ENCODE data around the gene SOX18. TPM values are rescaled to one million over a fixed set of nuclear protein-coding genes. Genes with fewer than 3 reads are reported as not detected.

SOX18 gene
- total and polyA plus RNA-seq, 10 donors, result 7.3 to 63.1 (median 23.9) TPM

DNA sequence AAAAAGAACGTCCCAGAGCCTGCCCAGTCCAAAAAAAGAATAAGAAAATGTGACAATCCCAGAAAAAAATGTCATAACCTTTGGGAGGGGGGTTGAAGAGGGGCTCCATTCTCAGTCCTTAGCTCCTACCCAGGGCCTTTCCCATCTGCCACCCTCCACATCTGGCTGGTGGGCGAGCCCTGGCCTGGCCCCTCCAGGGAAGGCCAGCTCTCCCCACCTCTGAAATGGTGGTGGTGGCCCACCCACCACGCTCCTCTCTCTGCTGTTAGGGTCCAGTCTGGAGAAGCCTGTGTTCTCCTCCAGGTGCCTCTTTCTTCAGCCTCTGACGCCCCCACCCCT is 29.5 kb upstream of the SOX18 start:
- Histone ChIP-seq H3K4me1 (peaks cover 26 to 94% (median 82%) of the 10 kb centered on the region in 6 donors), H3K9me3 (no peaks in the 10 kb centered on the region), H3K4me3 (peak overlapping the region; percentile 62 to 96 (median 81)), H3K36me3 (peaks cover 0 to 37% (median 25%) of the 10 kb centered on the region in 6 donors), H3K27ac (peak overlapping the region; percentile 84 to 97 (median 89)), H3K27me3 (replicated peaks in 1 of 7) (peaks cover 0 to 12% (median 3%) of the 10 kb centered on the region in 7 donors)
- DNase-seq, result no peak
- TF ChIP-seq, protein P1, sequence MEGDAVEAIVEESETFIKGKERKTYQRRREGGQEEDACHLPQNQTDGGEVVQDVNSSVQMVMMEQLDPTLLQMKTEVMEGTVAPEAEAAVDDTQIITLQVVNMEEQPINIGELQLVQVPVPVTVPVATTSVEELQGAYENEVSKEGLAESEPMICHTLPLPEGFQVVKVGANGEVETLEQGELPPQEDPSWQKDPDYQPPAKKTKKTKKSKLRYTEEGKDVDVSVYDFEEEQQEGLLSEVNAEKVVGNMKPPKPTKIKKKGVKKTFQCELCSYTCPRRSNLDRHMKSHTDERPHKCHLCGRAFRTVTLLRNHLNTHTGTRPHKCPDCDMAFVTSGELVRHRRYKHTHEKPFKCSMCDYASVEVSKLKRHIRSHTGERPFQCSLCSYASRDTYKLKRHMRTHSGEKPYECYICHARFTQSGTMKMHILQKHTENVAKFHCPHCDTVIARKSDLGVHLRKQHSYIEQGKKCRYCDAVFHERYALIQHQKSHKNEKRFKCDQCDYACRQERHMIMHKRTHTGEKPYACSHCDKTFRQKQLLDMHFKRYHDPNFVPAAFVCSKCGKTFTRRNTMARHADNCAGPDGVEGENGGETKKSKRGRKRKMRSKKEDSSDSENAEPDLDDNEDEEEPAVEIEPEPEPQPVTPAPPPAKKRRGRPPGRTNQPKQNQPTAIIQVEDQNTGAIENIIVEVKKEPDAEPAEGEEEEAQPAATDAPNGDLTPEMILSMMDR (IDR thresholded peaks at IDR 0.05 in 8 of 11, conservative IDR thresholded peaks at IDR 0.05 in 3 of 11), result no peak
- TF ChIP-seq POLR2AphosphoS5 (IDR thresholded peaks at IDR 0.05), result no peak
- TF ChIP-seq POLR2A (IDR thresholded peaks at IDR 0.05), result no peak
- intact Hi-C loops (cut with DNase I; ENCODE audit: low total_unique reads), result no loop called here
- WGBS, 5 donors, result 1 to 5% (median 4%) methylated on average over 4 of the region's 4 CpGs

DNA sequence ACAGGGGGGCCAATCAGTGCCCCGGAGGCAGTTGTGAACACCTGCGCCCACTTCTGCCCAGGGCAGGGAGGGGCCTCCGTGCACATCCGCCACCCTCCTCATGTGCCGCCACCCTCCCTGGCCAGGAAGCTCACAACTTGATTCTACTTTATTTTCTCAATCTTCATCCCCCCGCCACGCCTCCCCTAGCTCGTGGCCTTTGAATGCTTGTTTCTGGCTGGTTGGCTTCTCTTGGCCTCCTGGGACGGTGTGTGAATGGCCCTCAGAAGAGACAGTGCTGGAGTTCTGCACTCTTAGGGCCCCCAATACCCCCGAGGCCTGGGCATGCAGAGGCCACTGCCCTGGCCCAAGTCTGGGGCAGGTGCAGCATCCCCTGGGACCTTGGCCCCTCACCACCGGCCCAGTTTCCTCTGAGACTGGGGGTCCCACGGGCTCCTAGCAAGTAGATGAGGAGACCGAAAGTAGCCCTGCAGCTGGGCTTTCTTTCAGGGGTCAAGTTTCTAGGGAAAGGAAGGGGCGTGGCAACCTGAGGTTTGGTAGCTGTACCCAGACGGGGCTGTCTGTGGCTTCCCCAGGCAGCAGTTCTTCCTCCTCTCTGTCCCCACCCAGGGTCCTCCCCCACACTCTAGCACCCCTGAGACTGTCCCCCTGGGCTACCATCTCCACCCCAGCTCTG is 28.6 kb upstream of the SOX18 start:
- DNase-seq, result peak; percentile 95
- Histone ChIP-seq H3K27me3 (replicated peaks in 1 of 7) (peaks cover 0 to 3% (median 0%) of the 10 kb centered on the region in 7 donors), H3K36me3 (peaks cover 0 to 46% (median 33%) of the 10 kb centered on the region in 6 donors), H3K4me3 (peak overlapping the region; percentile 62 to 96 (median 81)), H3K9me3 (no peaks in the 10 kb centered on the region), H3K4me1 (peaks cover 20 to 94% (median 78%) of the 10 kb centered on the region in 6 donors), H3K27ac (peak overlapping the region; percentile 84 to 97 (median 89))
- intact Hi-C loops (cut with DNase I; ENCODE audit: low total_unique reads), result no loop called here
- TF ChIP-seq, protein P1 (IDR thresholded peaks at IDR 0.05 in 8 of 11, conservative IDR thresholded peaks at IDR 0.05 in 3 of 11), result peak in 1 of 11 experiments; percentile 6
- TF ChIP-seq POLR2AphosphoS5 (IDR thresholded peaks at IDR 0.05) (peak; percentile 59 to 74 (median 71)), POLR2A (IDR thresholded peaks at IDR 0.05) (no peak)
- WGBS, 5 donors, result 11 to 29% (median 19%) methylated on average over 13 to 15 of the region's 15 CpGs

DNA sequence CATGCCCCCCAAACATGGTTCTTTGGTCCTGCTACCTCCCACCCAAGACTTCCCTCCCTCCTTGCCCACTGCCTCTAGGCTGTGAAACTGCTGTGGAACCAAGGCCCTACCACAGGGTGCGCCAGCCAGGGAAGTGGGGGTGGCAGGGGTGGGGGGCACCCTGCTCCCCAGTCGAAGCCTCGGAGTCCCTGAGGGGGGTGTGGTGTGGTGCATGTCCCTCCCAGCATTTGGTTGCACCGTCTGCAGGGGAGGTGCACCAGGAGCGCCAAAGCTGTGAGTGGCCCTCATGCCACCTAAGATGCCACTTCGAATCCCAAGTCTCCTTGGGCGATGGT is 28.1 kb upstream of the SOX18 start:
- Histone ChIP-seq H3K4me1 (peaks cover 18 to 94% (median 75%) of the 10 kb centered on the region in 6 donors), H3K9me3 (no peaks in the 10 kb centered on the region), H3K27ac (peak overlapping the region; percentile 30 to 97 (median 89)), H3K27me3 (replicated peaks in 1 of 7) (no peaks in the 10 kb centered on the region), H3K4me3 (peak overlapping the region; percentile 62 to 96 (median 81)), H3K36me3 (peaks cover 0 to 51% (median 39%) of the 10 kb centered on the region in 6 donors)
- TF ChIP-seq, protein P1 (IDR thresholded peaks at IDR 0.05 in 8 of 11, conservative IDR thresholded peaks at IDR 0.05 in 3 of 11), result no peak
- TF ChIP-seq POLR2A (IDR thresholded peaks at IDR 0.05) (no peak), POLR2AphosphoS5 (IDR thresholded peaks at IDR 0.05) (no peak)
- no peak for DNase-seq
- WGBS, 5 donors, result 23 to 43% (median 28%) methylated on average over 3 to 7 of the region's 7 CpGs
- intact Hi-C loops (cut with DNase I; ENCODE audit: low total_unique reads), result no loop called here

DNA sequence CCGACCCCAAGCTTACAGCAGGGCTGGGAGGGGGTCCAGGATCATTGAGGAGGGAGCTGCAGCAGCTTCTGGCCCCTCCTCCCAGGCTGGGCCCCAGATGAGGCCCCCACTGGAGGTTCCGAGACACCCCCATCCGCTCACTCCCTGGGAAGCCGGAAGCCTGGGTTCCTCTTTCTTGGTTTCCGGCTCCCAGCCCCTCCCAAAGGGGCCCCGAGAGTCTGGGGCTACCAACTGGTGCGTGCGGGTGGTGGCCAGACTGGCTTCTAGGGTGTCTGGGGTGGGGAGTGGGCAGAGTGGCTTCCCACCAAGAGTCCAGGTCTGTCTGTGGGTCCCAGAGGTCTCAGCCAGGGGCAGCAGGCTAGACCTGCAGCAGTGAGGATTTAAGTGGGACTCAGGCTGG is 27.7 kb upstream of the SOX18 start:
- intact Hi-C loops (cut with DNase I; ENCODE audit: low total_unique reads), result no loop called here
- Histone ChIP-seq H3K4me3 (peak overlapping the region; percentile 62 to 96 (median 81)), H3K4me1 (peaks cover 18 to 94% (median 73%) of the 10 kb centered on the region in 6 donors), H3K27me3 (replicated peaks in 1 of 7) (no peaks in the 10 kb centered on the region), H3K9me3 (no peaks in the 10 kb centered on the region), H3K27ac (peak overlapping the region; percentile 30 to 97 (median 89)), H3K36me3 (peaks cover 0 to 55% (median 43%) of the 10 kb centered on the region in 6 donors)
- 31 to 53% (median 39%) methylated on average over 4 to 8 of the region's 8 CpGs for WGBS, 5 donors
- TF ChIP-seq, protein P1 (IDR thresholded peaks at IDR 0.05 in 8 of 11, conservative IDR thresholded peaks at IDR 0.05 in 3 of 11), result no peak
- TF ChIP-seq POLR2AphosphoS5 (IDR thresholded peaks at IDR 0.05), result peak; percentile 67 to 79 (median 75)
- peak; percentile 95 for DNase-seq

Measured in spleen (tissue), 11 donors.